Lower leg skin (tissue), 4 donors: ENCODE results near the gene SMCP. TPM values are rescaled to one million over a fixed set of nuclear protein-coding genes. Genes with fewer than 3 reads are reported as not detected.
A peak's percentile ranks its signal among the peaks of the same experiment; 100 is the strongest.

Experiments used
- DNase-seq, 2 donors: peaks; one replicate each; pipeline ENCODE4 v3.0.0-alpha.2; 2019; ENCODE audit warnings: low spot score in 2 of 2
- H3K4me3 ChIP-seq: fragments of 200-600 bp; sonication (generic); 2 replicates; pipeline ENCODE4 v1.5.1; 2017; ENCODE audit warnings: mild to moderate bottlenecking, low read depth; ENCODE audit not compliant: poor library complexity, severe bottlenecking
- CTCF ChIP-seq, 3 donors: fragments of 450-650 bp; IDR thresholded peaks; one replicate each; pipeline ENCODE4 v1.5.1; 2016; ENCODE audit warnings: antibody characterized with exemption in 3 of 3, mild to moderate bottlenecking in 3 of 3, moderate library complexity in 2 of 3
- POLR2A ChIP-seq, 2 donors: fragments of 450-650 bp; IDR thresholded peaks; one replicate each; pipeline ENCODE4 v1.6.1; 2016 to 2017; ENCODE audit warnings: antibody characterized with exemption in 2 of 2, mild to moderate bottlenecking in 1 of 2, moderate library complexity in 1 of 2
- WGBS, 2 donors: methylation state at CpG; one replicate each; pipeline ENCODE4 v1.1.5; 2018; 5-methylcytosine and 5-hydroxymethylcytosine counted together
- intact Hi-C: fragments of 100-400 bp; cut with DNase I; formaldehyde crosslinking; loops from one replicate; pipeline ENCODE4 v1.15.0; 2023; ENCODE audit warnings: low total_unique reads
- total RNA-seq, 4 donors: library from RNA; depleted of rRNA; stranded (reverse); fragments of >200 nt; gene quantifications; one replicate each; pipeline ENCODE4 v1.1.0, GENCODE V29; 2016

Gene SMCP
- total RNA-seq, 4 donors from 2014 or later: not detected

- TF ChIP-seq POLR2A (IDR thresholded peaks at IDR 0.05) (no peak), CTCF (IDR thresholded peaks at IDR 0.05) (no peak)
- WGBS, 2 donors: 55 to 69% methylated on average over 7 of the region's 7 CpGs
- intact Hi-C loops: no loop called here
- no peak for DNase-seq
- H3K4me3 ChIP-seq: no peak overlapping the region
Observed at GRCh38 chr1:152904688-152905440, 26.7 kb downstream of the SMCP start.

- intact Hi-C loops: no loop called here
- no peak for TF ChIP-seq POLR2A (IDR thresholded peaks at IDR 0.05)
- no peak for TF ChIP-seq CTCF (IDR thresholded peaks at IDR 0.05)
- DNase-seq: peak; percentile 47 to 79
- 20 to 27% methylated on average over 5 of the region's 5 CpGs for WGBS, 2 donors
- no peak overlapping the region for H3K4me3 ChIP-seq
Observed at GRCh38 chr1:152906023-152906565, 28.0 kb downstream of the SMCP start.

GRCh38 chr1:152907686-152908601 is 29.8 kb downstream of the SMCP start, which contains the start of gene IVL:
Gene IVL, plus strand, starts transcription at chr1:152908546. Its CDS starts 1,252 bp downstream, at chr1:152909798.
- no peak for DNase-seq
- WGBS, 2 donors: 62 to 70% methylated on average over 4 of the region's 4 CpGs
- H3K4me3 ChIP-seq: no peak within 1 kb of the TSS
- intact Hi-C loops: no loop called here
- TF ChIP-seq POLR2A (IDR thresholded peaks at IDR 0.05) (no peak), CTCF (IDR thresholded peaks at IDR 0.05) (no peak)

GRCh38 chr1:152909206-152909605 is 31.1 kb downstream of the SMCP start:
- H3K4me3 ChIP-seq: no peak overlapping the region
- DNase-seq: no peak
- TF ChIP-seq CTCF (IDR thresholded peaks at IDR 0.05): no peak
- no peak for TF ChIP-seq POLR2A (IDR thresholded peaks at IDR 0.05)
- intact Hi-C loops: no loop called here
- 82 to 95% methylated on average over 3 of the region's 3 CpGs for WGBS, 2 donors

GRCh38 chr1:152912471-152912870 is 34.3 kb downstream of the SMCP start:
- DNase-seq: no peak
- intact Hi-C loops: no loop called here
- TF ChIP-seq CTCF (IDR thresholded peaks at IDR 0.05): no peak
- no peak for TF ChIP-seq POLR2A (IDR thresholded peaks at IDR 0.05)
- WGBS, 2 donors: 61 to 80% methylated on average over 1 of the region's 1 CpG
- no peak overlapping the region for H3K4me3 ChIP-seq
